ENCODE data around the gene OTX2. TPM values are rescaled to one million over a fixed set of nuclear protein-coding genes. Genes with fewer than 3 reads are reported as not detected.

The OTX2 gene
- total RNA-seq, 2 donors from 2014 or later = 321 to 348 TPM

GRCh38 chr14:56811593-56812363, 1.5 kb upstream of the OTX2 start:
- Histone ChIP-seq H3K4me3 (ENCODE audit: low read length) (peak overlapping the region; percentile 98), H3K27me3 (ENCODE audit: control insufficient read depth, insufficient read depth, low read length, poor library complexity, severe bottlenecking) (peaks cover 56% of the 10 kb centered on the region), H3K9ac (ENCODE audit: extremely low read depth, low read length, poor library complexity, severe bottlenecking) (peak overlapping the region; percentile 98), H3K36me3 (ENCODE audit: control insufficient read depth, insufficient read depth, low read length) (peaks cover 20% of the 10 kb centered on the region), H3K9me3 (ENCODE audit: control insufficient read depth, low read length) (no peaks in the 10 kb centered on the region), H3K27ac (ENCODE audit: low read depth, low read length) (no peak overlapping the region), H3K4me1 (ENCODE audit: control insufficient read depth, insufficient read depth, low read length) (peaks cover 6% of the 10 kb centered on the region)
- 6 to 7% methylated on average over 9 to 37 of the region's 39 CpGs for WGBS, 2 experiments (ENCODE audit: insufficient coverage in 1 of 2, insufficient read length in 1 of 2)
- H3K9me3 Mint-ChIP-seq = no peaks in the 10 kb centered on the region
- H3K4me3 Mint-ChIP-seq = peak overlapping the region; percentile 86
- peak; percentile 84 for DNase-seq
- no peak for TF ChIP-seq CTCF (conservative IDR thresholded peaks at IDR 0.05)
- H3K27me3 Mint-ChIP-seq (ENCODE audit: insufficient read depth) = peaks cover 64% of the 10 kb centered on the region
- H3K27ac Mint-ChIP-seq = peak overlapping the region; percentile 6
- peaks cover 22% of the 10 kb centered on the region for H3K36me3 Mint-ChIP-seq (ENCODE audit: low read depth)
- H3K4me1 Mint-ChIP-seq = peaks cover 45% of the 10 kb centered on the region

GRCh38 chr14:56810836-56811592, 735 bp upstream of the OTX2 start:
- Histone ChIP-seq H3K9ac (ENCODE audit: extremely low read depth, low read length, poor library complexity, severe bottlenecking) (peak overlapping the region; percentile 98), H3K27ac (ENCODE audit: low read depth, low read length) (no peak overlapping the region), H3K27me3 (ENCODE audit: control insufficient read depth, insufficient read depth, low read length, poor library complexity, severe bottlenecking) (peaks cover 56% of the 10 kb centered on the region), H3K4me1 (ENCODE audit: control insufficient read depth, insufficient read depth, low read length) (peaks cover 6% of the 10 kb centered on the region), H3K4me3 (ENCODE audit: low read length) (peak overlapping the region; percentile 98), H3K36me3 (ENCODE audit: control insufficient read depth, insufficient read depth, low read length) (peaks cover 28% of the 10 kb centered on the region), H3K9me3 (ENCODE audit: control insufficient read depth, low read length) (no peaks in the 10 kb centered on the region)
- Mint-ChIP-seq H3K4me1 (peaks cover 44% of the 10 kb centered on the region), H3K36me3 (ENCODE audit: low read depth) (peaks cover 26% of the 10 kb centered on the region), H3K9me3 (no peaks in the 10 kb centered on the region), H3K4me3 (peak overlapping the region; percentile 86), H3K27me3 (ENCODE audit: insufficient read depth) (peaks cover 56% of the 10 kb centered on the region), H3K27ac (peak overlapping the region; percentile 89)
- WGBS, 2 experiments (ENCODE audit: insufficient coverage in 1 of 2, insufficient read length in 1 of 2) = 3 to 4% methylated on average over 23 to 30 of the region's 31 CpGs
- TF ChIP-seq CTCF (conservative IDR thresholded peaks at IDR 0.05) = no peak
- peak; percentile 81 for DNase-seq

GRCh38 chr14:56809270-56810146, 771 bp downstream of the OTX2 start:
- H3K27ac Mint-ChIP-seq = peak overlapping the region; percentile 92
- peaks cover 36% of the 10 kb centered on the region for H3K4me1 Mint-ChIP-seq
- H3K27ac ChIP-seq (ENCODE audit: low read depth, low read length) = no peak overlapping the region
- no peak for TF ChIP-seq CTCF (conservative IDR thresholded peaks at IDR 0.05)
- H3K27me3 ChIP-seq (ENCODE audit: control insufficient read depth, insufficient read depth, low read length, poor library complexity, severe bottlenecking) = peaks cover 43% of the 10 kb centered on the region
- peak overlapping the region; percentile 98 for H3K4me3 ChIP-seq (ENCODE audit: low read length)
- peak overlapping the region; percentile 86 for H3K4me3 Mint-ChIP-seq
- peaks cover 36% of the 10 kb centered on the region for H3K36me3 Mint-ChIP-seq (ENCODE audit: low read depth)
- peaks cover 37% of the 10 kb centered on the region for H3K36me3 ChIP-seq (ENCODE audit: control insufficient read depth, insufficient read depth, low read length)
- no peaks in the 10 kb centered on the region for H3K4me1 ChIP-seq (ENCODE audit: control insufficient read depth, insufficient read depth, low read length)
- H3K9me3 Mint-ChIP-seq = no peaks in the 10 kb centered on the region
- H3K9ac ChIP-seq (ENCODE audit: extremely low read depth, low read length, poor library complexity, severe bottlenecking) = peak overlapping the region; percentile 98
- no peaks in the 10 kb centered on the region for H3K9me3 ChIP-seq (ENCODE audit: control insufficient read depth, low read length)
- 0% methylated on average over 36 to 63 of the region's 63 CpGs for WGBS, 2 experiments (ENCODE audit: insufficient coverage in 1 of 2, insufficient read length in 1 of 2)
- H3K27me3 Mint-ChIP-seq (ENCODE audit: insufficient read depth) = peaks cover 41% of the 10 kb centered on the region
- peak; percentile 64 for DNase-seq
